GM18505 (cell line): ENCODE results near the gene LACRT.
"Not testable (repeated sequence)": the region's sequence is repeated elsewhere in the genome, so short reads cannot be mapped to it uniquely, and the experiment has no call there.

Experiments
- ATAC-seq: cut with Tn5 transposase; IDR thresholded peaks from one replicate; pipeline ENCODE4 v1.9.1; 2021; ENCODE audit not compliant: unreplicated experiment
- POLR2A ChIP-seq: IDR thresholded peaks from 4 replicates; pipeline ENCODE4 v1.6.1; 2011; ENCODE audit warnings: borderline replicate concordance; ENCODE audit not compliant: insufficient read depth, insufficient read length; ENCODE audit errors: extremely low read depth

The LACRT gene

GRCh38 chr12:54634795-54635194, at the start of gene LACRT:
Gene LACRT (minus strand): TSS chr12:54634895. CDS start chr12:54634841, 54 bp downstream.
- no peak for ATAC-seq
- no peak for TF ChIP-seq POLR2A

GRCh38 chr12:54683398-54683797, 48.7 kb upstream of the LACRT start:
- no peak for TF ChIP-seq POLR2A
- ATAC-seq = no peak

GRCh38 chr12:54682674-54683073, 48.0 kb upstream of the LACRT start:
- no peak for ATAC-seq
- TF ChIP-seq POLR2A = no peak

GRCh38 chr12:54680374-54680773, 45.7 kb upstream of the LACRT start:
- ATAC-seq = peak; percentile 62

GRCh38 chr12:54678131-54678530, 43.4 kb upstream of the LACRT start:
- TF ChIP-seq POLR2A = no peak
- ATAC-seq = no peak

More at GRCh38 chr12:54680374-54680773, 45.7 kb upstream of the LACRT start:
- TF ChIP-seq POLR2A = no peak

GRCh38 chr12:54667945-54668344, 33.2 kb upstream of the LACRT start:
- no peak for TF ChIP-seq POLR2A
- ATAC-seq = no peak

GRCh38 chr12:54666008-54666407, 31.3 kb upstream of the LACRT start:
- no peak for ATAC-seq
- TF ChIP-seq POLR2A = no peak

GRCh38 chr12:54665022-54665635, 30.4 kb upstream of the LACRT start:
- not testable (repeated sequence) for ATAC-seq

GRCh38 chr12:54663603-54664002, 28.9 kb upstream of the LACRT start:
- ATAC-seq = no peak
- no peak for TF ChIP-seq POLR2A

- TF ChIP-seq POLR2A = no peak
- no peak for ATAC-seq
Measured at GRCh38 chr12:54662026-54662425, 27.3 kb upstream of the LACRT start.

GRCh38 chr12:54661048-54661447, 26.4 kb upstream of the LACRT start:
- ATAC-seq = peak; percentile 63

GRCh38 chr12:54660320-54660962, 25.7 kb upstream of the LACRT start:
- no peak for TF ChIP-seq POLR2A
- ATAC-seq = no peak

More at GRCh38 chr12:54661048-54661447, 26.4 kb upstream of the LACRT start:
- TF ChIP-seq POLR2A = no peak

- TF ChIP-seq POLR2A = no peak
- no peak for ATAC-seq
Measured at GRCh38 chr12:54658306-54659264, 23.9 kb upstream of the LACRT start.
